NOMO-1 (cell line): ENCODE measurements around the gene ANTXR2.
"Not testable (repeated sequence)": the region's sequence is repeated elsewhere in the genome, so short reads cannot be mapped to it uniquely, and the experiment has no call there.

Experiments
- DNase-seq, 2 experiments: peaks; one replicate each; lab custom pipeline; 2025; ENCODE audit not compliant: unreplicated experiment in 2 of 2; lab: John Stamatoyannopoulos, UW

Gene ANTXR2

GRCh38 chr4:80029364-80029763 lies 43.7 kb downstream of the ANTXR2 start:
- DNase-seq = no peak

- DNase-seq = no peak
Measured at GRCh38 chr4:80027611-80028010, 45.4 kb downstream of the ANTXR2 start.

- DNase-seq = no peak
Measured at GRCh38 chr4:80026100-80026499, 46.9 kb downstream of the ANTXR2 start.

- DNase-seq = no peak
Measured at GRCh38 chr4:80024335-80024734, 48.7 kb downstream of the ANTXR2 start.

- DNase-seq = no peak
Measured at GRCh38 chr4:80022282-80022681, 50.7 kb downstream of the ANTXR2 start.

GRCh38 chr4:80017125-80017854 lies 55.7 kb downstream of the ANTXR2 start:
- peak; percentile 57 to 79 for DNase-seq

- DNase-seq = no peak
Measured at GRCh38 chr4:80016506-80016905, 56.5 kb downstream of the ANTXR2 start.

- DNase-seq = no peak
Measured at GRCh38 chr4:80015407-80016189, 57.4 kb downstream of the ANTXR2 start.

GRCh38 chr4:80014531-80014930 lies 58.5 kb downstream of the ANTXR2 start:
- DNase-seq = no peak

GRCh38 chr4:80012291-80012690 lies 60.7 kb downstream of the ANTXR2 start:
- no peak for DNase-seq

- no peak for DNase-seq
Measured at GRCh38 chr4:80011636-80012236, 61.3 kb downstream of the ANTXR2 start.

GRCh38 chr4:80010316-80010715 lies 62.7 kb downstream of the ANTXR2 start:
- DNase-seq = no peak

- no peak for DNase-seq
Measured at GRCh38 chr4:80009806-80010205, 63.2 kb downstream of the ANTXR2 start.

- DNase-seq = no peak
Measured at GRCh38 chr4:80008971-80009370, 64.1 kb downstream of the ANTXR2 start.

GRCh38 chr4:80008351-80008750 lies 64.7 kb downstream of the ANTXR2 start:
- no peak for DNase-seq

- DNase-seq = peak in 1 of 2 experiments; percentile 10
Measured at GRCh38 chr4:80007745-80008149, 65.3 kb downstream of the ANTXR2 start.

- DNase-seq = peak; percentile 29 to 70
Measured at GRCh38 chr4:80006935-80007744, 65.9 kb downstream of the ANTXR2 start.

- peak in 1 of 2 experiments; percentile 48 for DNase-seq
Measured at GRCh38 chr4:80005863-80006262, 67.2 kb downstream of the ANTXR2 start.

- DNase-seq = no peak
Measured at GRCh38 chr4:80004319-80004718, 68.7 kb downstream of the ANTXR2 start.

GRCh38 chr4:80002559-80002958 lies 70.5 kb downstream of the ANTXR2 start:
- not testable (repeated sequence) for DNase-seq

- not testable (repeated sequence) for DNase-seq
Measured at GRCh38 chr4:79999048-79999447, 74.0 kb downstream of the ANTXR2 start.
